Measurements from ENCODE around the gene FBXO38.

FBXO38 gene

DNA sequence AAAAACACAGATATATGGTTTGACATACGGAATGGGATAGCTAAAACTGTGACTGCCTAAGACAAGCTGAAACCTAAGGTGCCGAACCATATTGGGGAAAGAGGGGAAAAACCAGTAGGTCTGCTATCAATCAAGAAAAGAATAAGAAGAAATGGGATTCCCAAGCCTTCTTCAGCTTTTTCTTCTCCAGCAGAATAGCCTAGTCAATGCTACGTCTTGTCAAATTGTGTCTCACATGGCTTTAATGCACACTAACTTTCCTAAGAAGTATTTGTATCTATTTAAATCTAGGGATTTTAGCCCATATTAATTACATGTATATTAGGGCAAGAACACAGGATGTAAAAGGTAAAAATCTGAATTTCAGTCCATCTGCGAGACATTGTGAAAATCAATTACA is 797 bp upstream of the FBXO38 start:
- no peak for DNase-seq (ENCODE audit: low spot score)

DNA sequence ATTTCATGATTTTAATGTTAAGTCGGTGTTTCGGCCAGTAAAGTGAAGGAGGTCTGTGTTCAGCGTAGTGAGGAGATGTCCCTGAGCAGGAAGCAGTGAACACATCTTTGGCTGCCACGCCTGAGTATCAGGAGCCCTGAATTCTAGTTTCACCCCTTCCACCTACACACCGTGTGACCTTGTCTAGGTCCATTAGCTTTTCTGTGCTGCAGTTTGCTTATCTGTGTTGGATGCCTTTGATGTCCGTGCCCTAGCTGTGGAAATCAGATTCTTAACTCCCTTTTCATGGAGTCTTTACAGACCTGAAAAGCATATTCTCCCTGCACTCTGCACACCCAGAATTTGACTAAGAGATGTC is 601 bp downstream of the FBXO38 start:
- DNase-seq (ENCODE audit: low spot score) = peak; percentile 19

DNA sequence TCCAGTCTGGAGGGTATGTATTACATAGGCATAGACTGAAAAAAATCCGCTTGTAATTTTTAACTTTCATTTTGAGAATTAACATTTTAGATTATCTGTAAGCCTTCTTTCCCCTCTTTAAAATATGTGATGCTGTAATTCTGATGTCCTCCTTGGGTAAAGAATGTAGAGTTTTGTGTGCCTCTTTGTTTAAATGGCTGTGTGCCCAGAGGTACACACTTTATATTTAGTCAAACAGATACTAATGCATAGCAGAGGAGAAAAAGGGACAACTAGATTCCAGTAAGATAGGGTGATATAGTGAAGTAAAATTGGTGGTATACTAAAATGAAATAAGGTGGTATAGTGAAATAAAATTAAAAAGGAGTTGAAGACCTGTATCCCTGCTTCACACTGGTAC is 1.3 kb downstream of the FBXO38 start:
- no peak for DNase-seq (ENCODE audit: low spot score)

DNA sequence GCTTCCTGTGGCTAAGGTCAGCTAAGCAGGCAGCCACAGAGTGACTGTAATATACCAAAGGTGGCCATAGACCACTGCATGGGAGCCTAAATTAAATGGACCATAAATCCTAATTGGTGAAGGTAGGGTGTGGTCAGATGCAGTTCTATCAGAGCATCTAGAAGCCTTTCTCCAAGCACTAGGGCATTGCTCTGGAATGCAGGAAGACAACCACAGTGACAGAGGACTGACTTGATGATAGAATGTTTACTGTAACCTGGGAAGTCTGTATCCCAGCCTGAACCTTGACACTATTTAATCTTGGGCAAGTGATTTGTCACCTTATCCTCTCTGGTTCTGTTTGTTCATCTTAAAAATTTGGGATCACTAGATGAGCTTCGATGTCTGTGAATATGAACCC is 2.3 kb downstream of the FBXO38 start:
- no peak for DNase-seq (ENCODE audit: low spot score)

DNA sequence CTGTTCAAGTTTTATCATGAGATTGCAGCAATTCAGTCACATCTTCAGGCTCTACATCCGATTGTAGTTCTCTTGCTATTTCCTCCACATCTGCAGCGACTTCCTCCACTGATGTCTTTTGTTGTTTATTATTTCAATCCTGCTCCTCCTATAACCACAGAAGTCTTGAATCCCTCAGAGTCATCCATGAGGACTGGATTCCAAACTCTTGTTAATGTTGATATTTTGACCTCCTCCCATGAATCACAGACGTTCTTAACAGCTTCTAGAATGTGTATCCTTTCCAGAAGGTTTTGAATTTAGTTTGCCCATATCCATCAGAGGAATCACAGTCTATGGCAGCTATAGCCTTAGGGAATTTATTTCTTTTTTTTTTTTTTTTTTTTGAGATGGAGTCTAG is 3.6 kb downstream of the FBXO38 start:
- no peak for DNase-seq (ENCODE audit: low spot score)

DNA sequence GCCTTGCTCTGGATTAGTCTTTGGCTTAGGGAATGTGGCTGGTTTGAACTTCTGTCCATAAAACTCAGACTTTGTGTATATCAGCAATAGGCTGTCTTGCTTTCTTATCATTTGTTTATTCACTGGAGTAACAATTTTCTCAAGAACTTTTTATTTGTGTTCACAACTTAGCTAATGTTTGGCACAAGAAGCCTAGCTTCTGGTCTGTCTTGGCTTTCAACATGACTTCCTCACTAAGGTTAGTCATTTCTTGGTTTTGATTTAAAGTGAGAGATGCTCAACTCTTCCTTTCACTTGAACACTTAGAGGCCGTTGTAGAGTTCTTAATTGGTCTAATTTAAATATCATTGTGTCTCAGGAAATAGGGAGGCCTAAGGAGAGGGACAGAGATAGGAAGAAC is 4.9 kb downstream of the FBXO38 start:
- no peak for DNase-seq (ENCODE audit: low spot score)

DNA sequence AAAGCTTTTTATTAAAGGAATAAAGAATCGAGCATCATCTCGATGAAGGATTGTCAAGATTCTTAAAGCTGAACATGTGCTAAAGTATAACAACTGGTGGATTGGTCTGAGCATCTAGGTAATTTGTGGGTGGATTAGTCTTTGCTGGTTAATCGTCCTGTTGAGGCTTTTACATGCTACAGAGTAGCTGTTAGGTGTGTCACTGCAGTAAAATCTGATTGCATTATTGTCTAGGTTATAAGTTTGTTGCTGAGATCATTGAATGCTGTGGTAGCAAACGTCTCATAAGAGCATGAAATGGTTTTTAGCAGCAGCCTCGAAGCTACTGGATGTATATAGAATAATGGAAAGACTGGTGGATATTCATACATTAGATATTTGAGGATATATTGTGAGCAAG is 7.2 kb downstream of the FBXO38 start:
- DNase-seq (ENCODE audit: low spot score) = no peak

DNA sequence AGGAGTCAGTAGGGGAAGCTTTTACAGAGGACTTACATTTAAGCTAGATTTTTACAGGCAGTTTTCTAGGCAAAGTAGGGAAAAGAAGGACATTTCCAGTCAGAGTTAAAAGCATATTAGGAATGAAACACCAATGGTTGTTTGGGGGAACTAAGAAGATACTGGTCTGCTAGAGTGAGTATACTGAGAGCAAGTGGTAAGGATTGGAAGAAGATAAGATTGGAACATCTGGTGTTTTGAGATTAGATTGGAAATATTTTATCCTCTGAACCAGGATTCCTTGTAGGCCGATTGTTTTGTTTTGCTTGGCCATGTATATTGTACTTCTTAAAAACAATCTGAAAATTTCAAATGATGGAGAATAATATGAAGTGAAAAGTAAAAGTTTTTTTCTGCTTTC is 7.7 kb downstream of the FBXO38 start:
- no peak for DNase-seq (ENCODE audit: low spot score)

DNA sequence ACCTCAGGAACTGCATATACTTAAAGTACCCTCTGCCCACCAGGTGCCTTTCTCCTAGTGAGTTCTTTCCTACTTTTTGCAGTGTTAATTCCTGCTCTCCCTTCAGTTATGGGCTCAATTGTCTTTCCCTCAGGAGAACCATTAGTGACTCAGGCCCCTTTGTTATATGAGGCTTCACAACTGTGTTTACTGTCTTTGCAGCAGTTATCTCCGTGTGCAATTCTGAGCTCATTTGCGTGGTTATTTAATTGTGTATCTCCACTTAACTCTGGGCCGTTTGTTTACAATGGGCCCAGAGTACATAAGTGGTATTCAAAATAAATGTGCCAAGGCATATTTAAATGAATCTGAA is 9.6 kb downstream of the FBXO38 start:
- no peak for DNase-seq (ENCODE audit: low spot score)

DNA sequence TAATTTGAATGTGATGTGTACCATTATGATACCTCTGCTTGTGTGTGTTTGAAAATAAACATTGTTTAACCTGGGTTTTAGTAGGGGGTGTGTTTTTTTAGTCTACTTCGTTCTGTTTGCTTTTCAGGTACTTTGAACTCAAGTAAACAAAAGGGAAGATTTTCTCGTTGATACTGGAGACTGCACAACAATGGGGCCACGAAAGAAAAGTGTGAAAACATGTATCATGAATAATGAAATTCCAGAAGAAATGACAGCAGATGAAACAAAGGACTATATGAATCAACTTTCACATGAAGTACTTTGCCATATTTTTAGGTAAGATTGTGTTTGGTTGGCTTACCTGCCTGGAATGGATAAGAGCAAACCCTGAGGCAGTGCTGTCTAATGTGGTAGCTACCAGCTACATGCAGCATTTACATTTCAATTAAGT is 10.8 kb downstream of the FBXO38 start:
- DNase-seq (ENCODE audit: low spot score) = no peak

DNA sequence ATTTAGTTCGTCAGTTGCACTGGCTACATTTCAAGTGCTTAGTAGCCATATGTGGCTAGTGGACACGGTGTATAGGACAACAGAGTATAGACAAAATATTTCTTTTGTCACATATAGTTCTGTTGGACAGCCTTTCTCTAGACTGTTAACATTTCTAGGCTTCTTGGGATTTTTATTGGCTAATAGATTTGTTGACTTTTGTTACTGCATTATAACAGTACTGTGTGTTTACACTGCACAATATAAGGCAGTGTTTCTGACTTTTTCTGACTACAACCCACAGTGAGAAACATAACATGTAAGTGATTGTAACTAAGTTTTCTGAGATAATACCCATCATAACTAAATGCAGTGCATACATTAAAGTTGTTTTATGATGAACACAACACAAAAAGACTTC is 11.3 kb downstream of the FBXO38 start:
- no peak for DNase-seq (ENCODE audit: low spot score)

DNA sequence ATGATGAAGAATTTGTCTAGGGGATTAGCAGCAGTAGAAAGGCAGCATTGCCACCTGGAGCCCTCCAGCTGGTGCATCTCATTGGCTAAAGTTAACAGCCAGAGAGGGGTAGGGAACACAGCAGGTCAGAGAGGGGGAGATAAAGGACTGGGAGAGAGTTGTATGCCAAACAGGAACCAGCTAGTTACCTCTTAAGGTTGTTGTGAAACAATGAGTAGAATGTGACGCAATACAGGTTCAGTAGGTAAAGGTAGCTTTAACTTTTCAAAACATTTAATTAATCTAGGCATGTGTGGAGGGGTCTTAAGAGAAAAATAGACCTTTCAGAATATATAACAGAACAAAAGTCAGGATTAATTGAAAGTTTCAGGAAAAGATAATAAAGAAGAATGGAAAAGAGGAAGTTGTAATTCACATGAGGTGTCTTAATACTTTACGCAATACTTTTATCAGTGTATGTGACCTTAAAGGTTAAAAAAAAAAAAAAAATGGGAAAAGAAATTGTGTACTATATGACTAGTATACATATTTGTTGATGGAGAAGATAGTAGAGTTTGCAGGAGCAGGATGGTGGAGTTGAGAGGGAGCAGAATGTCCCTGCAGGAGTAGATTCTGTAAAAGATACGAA is 14.3 kb downstream of the FBXO38 start:
- DNase-seq (ENCODE audit: low spot score) = no peak

DNA sequence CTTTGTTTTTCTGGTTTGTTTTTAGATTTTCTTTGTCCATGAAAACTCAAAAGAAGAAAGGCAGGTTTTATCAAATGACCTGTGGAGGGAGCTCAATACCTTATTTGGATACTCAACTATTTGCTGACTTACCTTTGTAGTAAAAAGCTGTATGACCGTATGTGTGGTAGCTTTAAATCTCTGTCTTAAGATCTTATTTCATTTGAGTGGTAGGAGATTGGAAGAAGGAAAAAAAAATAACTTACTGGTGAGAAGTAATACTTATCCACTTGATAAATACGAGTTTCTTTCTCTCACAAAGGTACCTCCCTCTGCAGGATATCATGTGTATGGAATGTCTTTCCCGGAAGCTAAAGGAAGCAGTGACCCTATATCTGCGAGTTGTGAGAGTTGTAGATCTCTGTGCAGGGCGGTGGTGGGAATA is 15.0 kb downstream of the FBXO38 start:
- DNase-seq (ENCODE audit: low spot score) = no peak

DNA sequence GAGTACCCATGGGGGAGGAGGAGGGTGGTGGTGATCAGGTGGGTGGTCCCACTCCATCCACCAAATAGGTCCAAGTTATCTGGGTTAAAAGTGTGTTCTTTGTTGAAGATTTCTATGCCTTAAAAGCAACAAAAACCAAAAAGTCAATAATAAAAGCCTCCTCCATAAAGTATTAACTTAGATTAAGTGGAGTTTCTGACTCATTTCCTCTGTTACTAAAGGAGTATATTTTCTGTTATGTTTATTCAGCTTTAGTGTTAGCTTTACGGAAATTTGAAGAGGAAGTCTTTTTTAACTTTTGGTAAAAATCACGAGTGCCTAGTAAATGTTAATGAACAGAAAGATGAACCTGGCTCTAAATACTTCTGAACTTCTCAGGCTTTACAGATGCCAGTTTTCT is 17.8 kb downstream of the FBXO38 start:
- peak; percentile 37 for DNase-seq (ENCODE audit: low spot score)

DNA sequence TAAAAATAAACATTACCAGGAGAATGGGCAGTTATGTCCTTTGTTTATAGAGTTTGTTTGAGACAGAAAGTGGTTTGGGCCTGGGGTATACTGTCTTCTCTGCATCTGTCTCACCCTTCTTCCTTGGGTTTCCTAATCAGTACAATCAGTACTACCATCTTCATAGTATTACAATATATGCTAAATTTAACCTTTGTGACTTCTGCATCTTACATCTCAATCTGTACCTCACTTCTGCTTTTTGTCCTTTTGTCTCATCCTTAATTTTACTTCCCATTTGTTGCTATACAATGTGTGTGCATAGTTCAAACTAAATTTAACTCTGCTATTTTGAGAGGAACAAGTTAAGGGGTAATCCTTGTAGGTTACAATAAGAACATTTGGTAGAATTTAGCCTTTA is 19.6 kb downstream of the FBXO38 start:
- no peak for DNase-seq (ENCODE audit: low spot score)

DNA sequence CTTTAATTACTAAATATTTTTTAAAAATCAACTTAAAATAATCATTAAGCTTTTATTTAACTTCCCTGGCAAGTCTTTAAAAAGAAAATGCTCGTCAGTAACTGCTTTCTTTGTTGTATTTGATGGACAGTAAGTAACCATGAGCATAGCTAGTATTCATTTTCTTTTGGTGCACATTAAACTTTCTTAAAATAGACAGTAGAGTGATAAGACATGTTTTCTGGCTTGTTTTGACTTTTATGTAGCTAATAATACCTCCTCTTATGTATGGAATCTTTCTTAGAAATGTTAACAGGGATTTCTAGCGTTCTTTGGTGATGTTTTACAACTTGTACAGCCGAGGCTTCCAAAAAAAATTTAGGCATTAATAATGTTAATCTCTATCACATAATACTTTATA is 22.6 kb downstream of the FBXO38 start:
- no peak for DNase-seq (ENCODE audit: low spot score)

DNA sequence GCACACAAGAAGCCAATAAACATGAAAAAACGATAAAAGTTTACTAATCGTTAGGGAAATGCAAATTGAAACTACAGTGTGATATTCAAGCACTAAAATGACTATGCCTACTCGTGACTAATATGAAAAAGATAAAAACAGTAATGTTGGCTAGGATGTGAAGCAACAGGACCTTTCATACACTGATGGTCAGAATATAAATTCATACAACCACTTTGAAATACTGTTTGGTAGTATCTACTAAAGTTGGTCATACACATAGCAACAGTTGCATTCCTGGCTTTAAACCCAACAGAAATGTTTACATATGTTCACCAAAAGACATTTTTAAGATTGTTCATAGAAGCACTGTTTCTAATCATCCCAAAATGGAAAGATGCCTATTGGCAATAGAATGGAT is 24.3 kb downstream of the FBXO38 start:
- no peak for DNase-seq (ENCODE audit: low spot score)

DNA sequence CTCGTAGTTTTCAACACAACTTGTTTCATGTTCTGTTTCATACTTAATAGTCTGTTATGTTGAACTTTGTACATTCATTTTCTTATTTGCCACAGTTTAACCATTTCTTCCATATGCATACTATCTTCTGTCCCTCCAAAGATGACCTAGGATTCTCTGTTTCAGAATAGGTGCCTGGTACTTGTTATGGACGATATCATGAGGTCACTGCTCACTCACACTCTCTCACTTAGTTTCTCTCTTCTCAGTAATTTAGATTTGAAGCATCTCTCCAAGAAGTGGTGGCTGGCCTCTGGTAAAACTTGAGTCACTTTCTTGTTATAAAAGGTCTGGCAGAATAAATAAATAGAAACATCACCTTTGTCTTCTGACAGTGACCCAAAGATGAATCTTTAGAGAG is 28.4 kb downstream of the FBXO38 start:
- no peak for DNase-seq (ENCODE audit: low spot score)

DNA sequence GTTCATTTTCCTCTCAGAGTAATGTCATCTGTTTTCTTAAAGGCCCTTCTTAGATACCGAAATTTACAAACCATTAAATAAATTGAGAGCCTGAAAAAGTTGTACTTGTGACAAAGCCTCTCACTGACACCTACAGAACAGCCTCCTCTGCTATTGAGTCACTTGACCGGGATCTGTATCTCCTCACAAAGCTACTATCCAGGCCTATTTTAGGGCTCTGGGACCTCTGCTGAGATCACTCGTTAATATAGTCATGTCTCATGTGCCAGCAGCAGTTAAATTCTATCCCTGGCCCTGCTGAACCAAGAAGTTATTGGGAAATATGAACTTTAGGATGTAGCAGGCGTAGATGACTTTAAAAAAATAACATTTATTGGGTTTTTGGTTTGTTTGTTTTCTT is 31.1 kb downstream of the FBXO38 start:
- DNase-seq (ENCODE audit: low spot score) = no peak

DNA sequence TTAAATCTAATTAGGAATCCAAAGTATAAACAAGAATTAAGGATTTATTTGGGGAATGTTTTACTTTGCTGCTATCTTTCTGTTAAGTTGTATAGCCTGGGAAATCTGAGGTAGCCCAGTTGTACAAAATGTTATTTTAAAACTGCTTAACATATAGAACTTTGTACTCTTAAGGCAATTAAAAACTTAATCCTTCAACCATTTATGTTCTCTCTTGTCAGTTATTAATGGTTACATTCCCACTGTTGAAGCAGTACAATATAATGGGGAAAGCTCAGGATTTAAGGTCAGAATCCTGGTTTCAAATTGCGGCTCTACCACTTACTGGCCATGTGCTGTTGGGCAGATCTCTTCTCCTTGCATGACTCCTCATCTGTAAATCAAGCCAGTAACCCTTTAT is 32.7 kb downstream of the FBXO38 start:
- DNase-seq (ENCODE audit: low spot score) = no peak

DNA sequence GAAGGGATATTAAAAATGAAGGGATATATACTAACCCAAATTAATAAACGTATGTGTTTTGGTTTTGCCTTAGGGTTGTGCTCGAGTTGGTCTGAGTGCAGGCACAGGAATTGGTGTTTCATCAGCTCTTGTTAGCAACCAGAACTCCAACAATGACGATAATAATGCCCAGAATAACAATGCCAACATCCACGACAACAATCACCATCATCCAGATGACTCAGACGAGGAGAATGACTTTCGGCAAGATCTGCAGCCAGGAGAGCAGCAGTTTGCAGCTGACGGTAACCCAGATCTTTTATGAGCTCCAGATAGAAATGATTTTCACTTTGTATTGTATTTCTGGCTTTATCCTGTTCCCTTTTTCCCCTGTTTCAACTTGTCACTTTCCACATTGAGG is 33.2 kb downstream of the FBXO38 start:
- DNase-seq (ENCODE audit: low spot score) = peak; percentile 29

DNA sequence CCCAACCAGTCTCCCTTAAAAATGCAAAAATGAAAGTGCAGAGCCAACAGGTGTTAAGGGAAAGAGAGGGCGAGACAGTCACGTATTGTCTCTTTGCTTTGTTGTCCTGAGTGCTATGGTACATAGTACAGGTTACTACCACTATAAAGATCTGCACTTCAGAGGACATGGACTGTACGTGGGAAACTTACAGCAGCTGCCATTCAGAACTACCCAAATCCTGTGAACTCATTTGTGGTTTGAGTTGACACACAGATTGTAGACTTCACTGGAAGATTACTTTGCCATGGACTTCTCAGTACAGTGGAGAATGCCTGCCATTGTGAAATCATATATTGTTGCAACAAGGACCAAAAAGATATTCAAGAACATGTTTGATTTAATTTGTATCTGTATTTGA is 34.8 kb downstream of the FBXO38 start:
- DNase-seq (ENCODE audit: low spot score) = no peak

DNA sequence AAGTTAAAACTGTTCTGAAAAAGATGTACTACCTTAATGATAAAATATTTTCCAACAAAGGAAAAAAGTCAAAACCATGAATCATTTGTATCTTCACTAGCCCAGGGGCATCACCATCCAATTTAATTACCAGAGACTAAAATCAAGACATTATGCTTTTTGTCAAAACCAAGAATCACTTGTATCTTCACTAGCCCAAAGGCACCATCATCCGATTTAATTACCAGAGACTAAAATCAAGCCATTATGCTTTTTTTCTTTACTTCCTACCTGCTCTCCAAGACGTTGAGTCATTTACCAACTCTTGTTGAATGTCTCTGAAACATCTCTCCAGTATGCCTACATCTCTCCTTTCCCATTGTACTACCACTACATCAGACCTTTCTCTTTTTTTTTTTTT is 37.9 kb downstream of the FBXO38 start:
- no peak for DNase-seq (ENCODE audit: low spot score)

DNA sequence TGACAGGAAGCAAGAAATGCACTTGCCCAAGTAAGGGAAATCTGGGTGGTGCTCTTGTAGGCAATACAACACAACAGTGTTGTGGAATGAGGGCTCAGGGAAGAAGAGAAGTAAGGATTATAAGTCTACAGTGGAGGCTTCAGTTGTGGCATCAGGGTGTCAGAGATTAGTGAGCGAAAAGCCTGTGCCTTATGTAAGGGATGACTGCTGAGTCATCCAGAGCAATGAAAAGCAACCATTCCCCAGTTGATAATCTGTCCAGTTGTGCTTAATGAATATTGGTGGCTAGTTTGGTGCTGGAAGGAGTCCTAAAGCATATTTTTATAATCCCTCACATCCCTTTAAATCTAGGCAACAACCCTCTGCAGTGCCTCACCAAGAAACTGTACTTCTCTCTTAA is 42.0 kb downstream of the FBXO38 start:
- no peak for DNase-seq (ENCODE audit: low spot score)

DNA sequence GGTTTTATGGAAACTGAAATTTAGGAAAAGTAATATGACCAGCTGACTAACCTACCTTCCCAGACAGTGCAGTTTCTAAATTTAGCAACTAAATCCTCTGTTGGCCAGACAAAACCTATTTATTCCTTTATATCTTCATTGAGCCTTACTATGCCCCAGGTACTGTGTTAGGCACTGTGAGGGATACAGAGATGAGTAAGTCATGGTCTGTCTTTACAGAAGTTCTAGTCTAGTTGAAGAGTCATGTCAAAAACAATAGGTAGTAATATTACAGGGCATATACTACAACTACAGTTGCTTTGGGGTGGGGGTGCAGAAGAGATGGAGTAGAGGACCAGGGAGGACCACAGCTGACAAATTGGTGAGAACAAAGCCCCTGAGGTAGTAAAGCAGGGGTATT is 42.8 kb downstream of the FBXO38 start:
- DNase-seq (ENCODE audit: low spot score) = no peak
